ENCODE measurements around the gene IL17REL.

The IL17REL gene

DNA sequence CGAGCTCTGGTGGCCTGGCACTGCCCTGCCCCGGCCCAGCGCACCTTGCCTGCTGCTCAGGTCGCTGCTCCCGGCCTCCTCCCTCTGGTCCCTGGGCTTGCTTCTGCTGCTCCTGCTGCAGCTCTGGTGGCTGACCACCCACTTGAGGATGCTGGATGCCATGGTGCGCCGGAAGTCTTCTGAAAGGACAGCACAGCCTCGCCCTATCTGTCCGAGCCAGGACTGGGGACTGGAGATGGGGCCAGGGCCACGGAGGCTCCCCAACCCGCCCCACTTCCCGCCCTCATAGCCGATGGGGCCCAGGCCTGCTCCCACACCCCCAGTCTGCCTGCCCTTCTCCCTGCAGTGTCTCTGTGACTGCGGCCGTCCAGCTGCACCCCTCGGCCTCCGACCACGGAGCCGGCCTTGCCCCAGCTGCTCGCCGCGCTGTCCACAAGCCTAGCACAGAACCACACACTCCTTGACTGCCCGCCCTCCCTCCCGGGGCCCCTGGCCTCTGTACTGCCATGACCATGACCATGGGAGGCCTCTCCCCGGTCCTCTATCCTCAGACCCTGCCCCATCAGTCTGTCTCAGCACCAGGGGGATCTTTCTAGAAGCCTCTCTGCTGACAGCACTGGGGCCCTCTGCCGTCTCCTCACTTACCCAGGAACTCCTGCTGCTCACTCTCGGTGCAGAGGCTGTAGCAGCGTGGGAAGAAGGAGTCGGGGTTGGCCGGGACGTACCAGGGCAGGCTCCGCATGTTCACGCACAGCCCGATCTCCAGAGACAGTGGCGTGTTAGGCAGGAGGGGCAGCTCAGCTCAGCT is 32.9 kb upstream of the IL17REL start:
- DNase-seq: no peak

DNA sequence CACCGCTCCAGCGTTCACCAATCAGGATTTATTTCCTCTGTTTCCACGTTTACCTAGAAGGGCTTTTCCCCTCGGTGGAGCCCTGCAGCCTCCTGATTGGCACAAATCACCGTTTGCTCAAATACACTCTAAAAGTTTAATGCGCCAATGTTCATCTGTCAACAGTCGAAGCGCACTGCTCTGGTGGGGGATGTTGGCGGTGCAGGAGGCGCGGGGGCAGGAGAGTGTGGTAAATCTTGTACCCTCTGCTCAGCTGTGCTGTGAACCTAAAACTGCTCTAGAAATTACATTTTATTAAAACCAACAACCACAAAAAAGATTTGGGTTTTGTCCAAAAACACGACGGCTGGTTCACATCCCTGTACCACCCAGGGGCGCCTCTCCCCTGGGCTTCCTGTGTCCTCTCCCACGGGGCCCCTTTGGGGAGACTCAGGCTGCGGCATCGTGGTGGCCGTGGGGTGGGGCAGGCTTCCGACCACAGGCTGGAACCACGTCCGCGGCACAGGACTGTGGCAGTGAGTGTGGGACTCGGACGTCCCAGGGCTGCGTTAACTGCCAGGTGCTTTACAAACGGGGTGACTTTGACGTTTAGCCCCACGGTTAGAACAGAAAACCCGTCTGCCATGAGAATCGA is 32.0 kb upstream of the IL17REL start:
- DNase-seq: no peak

DNA sequence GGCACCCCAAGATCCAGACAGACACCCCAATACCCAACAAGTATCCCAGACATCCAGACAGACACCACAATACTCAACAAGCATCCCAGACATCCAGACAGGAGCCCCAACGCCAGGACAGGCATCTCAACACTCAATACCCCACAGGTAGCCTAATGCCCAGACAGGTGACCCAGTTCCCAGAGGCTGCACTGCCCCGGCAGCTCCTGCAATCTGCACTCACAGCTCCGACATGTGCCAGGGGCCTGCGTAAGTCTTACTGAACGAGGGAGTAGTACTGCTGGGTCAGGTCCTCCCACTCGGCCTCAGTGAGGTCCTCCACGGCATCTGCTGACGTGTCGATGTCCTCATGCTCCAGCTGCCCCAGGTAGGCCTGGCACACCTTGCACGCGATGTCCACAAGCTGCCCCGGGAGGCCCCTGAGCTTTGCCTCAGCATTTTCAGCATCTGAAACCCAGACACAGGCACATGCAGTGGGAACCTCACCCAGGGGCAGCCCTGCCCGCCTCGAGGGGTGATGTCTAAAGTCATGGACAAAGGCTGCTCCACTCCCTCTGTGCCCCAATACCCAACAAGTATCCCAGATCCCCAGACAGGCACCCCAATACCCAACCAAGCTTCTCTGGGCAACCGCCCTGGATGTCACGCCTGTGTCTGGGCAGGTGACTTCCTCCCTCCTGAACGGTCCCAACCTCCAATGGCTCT is 28.9 kb upstream of the IL17REL start:
- DNase-seq: no peak

GRCh38 chr22:50040717-50041116 is 28.2 kb upstream of the IL17REL start:
- DNase-seq: no peak

DNA sequence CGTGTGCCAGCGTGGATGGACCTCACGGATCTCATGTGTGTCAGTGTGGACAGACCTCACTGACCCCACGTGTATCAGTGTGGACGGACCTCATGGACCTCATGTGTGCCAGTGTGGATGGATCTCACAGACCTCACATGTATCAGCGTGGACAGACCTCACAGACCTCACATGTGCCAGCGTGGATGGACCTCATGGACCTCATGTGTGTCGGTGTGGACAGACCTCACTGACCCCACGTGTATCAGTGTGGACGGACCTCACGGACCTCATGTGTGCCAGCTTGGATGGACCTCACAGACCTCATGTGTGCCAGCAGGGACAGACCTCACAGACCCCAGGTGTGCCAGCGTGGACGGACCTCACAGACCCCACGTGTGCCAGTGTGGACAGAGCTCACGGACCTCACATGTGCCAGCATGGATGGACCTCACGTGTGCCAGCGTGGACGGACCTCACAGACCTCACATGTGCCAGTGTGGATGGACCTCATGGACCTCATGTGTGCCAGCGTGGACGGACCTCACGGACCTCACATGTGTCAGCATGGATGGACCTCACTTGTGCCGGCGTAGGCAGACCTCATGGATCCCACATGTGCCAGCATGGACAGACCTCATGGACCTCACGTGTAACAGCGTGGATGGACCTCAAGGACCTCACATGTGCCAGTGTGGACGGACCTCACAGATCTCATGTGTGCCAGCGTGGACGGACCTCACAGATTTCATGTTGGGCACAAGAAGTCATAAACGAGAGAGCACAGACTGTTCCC is 27.3 kb upstream of the IL17REL start:
- DNase-seq: no peak

DNA sequence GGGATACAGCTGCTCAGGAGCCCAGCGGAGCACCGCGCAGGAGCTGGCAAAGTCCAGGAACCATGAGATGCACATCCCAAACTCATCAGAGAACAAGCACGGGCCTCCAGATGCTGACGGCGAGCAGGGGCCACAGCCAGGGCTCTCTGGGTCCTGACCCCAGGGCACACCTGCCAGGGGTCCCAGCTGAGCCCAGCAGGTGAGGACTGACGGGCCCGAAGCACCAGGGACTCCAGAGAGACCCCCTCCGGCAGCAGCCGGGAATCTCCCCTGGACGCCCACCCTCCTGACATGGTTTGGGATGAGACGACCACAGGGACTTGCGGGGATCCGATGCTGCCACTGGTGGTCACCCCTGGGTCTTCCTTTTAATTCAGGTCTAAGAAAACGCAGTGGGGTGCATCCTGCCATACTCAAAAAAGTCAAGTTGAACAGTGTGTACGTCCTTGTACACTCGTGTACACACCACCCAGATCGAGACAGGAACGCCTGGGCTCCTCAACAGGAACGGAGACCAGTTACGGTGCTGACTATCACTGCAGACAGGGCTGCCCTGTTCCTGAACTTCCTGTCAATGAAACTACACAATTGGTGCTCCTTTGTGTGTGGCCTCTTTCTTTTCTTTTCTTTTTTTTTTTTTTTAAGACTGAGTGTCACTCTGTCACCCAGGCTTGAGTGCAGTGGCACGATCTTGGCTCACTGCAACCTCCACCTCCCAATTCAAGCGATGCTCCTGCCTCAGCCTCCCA is 23.6 kb upstream of the IL17REL start:
- no peak for DNase-seq

DNA sequence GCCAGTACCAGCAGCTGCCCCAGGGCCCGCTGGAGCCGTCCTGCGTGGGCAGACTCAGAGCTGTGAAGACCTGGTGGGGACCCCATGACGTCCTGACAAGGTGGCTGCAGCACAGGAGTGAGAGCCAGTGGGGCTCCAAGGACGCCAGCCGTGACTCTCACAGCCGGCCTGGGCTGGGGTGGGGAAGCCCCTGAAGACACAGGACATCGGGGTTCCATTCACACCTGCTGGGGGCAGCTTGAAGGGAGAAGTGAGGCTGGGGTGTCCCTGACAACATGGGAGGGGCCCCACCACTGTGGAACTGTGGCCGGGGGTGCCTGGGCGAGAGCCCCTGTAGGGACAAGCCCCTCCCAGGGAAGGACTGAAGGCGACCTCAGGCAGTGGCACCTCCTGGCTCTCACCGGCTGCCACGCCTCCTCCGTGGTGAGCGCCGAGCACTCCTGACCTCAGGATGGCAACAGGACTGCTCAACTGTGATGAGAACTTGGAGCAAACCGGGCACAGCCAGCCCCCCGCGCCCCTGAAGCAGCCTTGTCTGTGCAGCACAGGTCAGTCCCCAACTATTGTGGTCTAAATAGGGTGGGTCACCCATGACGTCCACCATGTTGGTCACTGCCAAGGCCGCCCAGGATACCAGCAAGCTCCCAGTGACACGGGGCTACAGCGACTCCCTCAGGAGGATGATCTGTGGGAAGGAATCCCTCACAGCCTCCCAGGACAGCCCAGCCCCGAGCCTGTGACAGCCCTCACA is 22.7 kb upstream of the IL17REL start:
- no peak for DNase-seq

DNA sequence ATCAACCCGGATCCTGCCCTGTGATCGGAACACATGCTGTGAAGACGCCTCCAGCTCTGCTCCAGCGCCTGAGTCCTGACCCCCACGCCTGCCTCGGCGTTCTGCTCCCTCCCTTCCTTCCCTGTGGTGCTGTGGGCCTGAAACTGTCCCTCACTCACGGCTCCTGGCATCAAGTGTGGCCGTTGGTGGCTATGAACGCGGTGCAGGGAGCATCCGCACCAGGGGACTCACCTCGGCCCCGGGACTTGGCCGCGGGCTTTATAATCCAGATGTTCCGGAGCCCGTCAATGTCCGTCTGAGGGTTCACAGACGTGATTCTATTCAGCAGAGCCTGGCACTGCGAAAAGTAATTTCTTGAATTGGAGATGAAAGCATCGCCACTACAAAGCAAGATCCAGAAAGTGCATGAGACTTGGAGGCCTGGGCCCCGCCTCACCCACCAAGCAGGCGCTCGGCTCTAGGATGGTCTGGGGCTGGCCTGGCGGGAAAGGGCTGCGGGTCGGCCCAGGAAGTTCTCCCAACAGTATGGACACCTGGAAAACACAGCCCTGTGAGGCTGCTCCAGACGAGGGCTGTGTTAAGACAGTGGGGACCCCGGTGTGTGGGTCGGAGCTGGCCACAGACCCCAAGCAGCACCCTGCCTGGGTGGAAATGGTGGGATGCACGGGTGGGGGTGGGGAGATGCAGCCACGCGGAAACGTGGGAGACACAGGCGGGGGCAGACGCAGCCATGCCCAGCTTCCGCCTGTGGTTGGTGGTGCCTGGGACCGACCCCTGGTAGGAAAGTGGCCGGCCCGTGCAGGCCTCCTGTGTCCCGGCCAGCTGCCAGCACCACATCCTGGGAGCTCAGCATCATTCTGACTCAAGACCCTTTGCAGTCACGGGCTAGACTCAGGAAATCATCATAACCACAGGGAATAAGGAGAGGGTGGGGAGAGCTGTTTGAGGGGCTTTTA is 21.8 kb upstream of the IL17REL start:
- no peak for DNase-seq

DNA sequence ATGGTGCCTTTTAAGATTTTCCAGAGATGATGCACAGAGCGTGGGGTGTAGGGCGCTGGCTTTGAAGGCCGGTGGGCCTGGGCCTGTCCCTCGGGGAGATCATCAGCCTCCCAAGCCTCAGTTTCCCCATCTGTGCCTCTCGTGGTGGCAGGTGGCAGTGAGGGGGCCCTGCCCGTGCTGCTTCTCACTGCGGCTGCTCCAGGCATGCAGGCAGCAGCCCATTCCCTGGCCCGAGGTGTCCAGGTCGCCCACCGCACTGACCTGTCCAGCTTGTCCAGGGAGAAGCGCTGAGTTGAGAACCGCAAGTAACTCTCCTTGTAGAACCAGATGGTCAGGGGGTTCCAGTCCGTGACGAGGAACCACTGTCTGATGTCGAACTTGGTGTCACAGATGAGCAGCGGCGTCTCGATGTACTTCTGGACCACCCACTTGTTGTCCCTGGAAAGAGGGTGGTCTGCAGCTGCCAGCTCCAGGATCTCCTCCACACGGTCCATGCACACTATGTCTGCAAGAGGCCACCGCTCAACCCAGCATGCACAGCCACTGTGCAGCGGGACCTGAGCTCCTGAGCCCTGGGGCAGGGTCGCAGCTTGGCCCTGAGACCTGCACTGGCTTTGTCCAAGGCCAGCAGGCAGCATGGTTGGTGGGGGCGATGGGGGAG is 20.5 kb upstream of the IL17REL start:
- no peak for DNase-seq

DNA sequence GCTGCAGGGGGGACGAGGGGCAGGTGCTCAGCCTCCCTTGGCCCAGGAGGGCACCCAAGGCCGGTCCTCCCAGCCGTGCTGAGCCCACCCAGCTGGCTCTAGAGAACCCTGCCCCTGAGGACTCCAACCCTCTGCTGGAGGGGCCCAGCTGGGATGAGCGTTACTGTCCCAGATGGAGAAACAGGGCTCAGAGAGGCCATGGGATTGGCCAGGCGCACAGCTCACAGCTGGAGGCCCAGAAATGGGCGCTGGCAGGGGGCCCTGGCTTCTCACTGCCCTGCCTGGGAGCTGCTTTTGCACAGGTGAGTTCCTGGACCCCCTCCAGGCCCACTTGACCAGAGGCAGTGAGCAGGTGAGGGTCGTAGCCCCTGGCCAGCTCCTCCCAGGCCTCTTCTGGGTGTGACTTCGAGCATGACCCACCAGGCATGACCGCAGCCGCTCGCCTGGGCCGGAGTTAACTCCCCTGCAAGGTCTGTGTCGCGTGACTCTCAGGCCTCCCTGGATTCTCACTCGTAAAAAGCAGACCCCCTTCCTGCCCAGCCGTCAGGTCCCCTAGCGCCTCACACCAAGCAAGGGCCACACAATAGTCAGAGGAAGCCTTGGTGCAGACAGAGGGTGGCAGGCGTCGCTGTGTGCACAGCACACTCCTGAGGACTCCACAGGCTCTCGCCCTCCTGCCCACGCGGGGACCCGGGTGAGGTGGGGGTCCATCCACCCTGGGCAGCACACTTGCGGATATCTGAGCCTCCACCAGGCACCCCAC is 19.7 kb upstream of the IL17REL start:
- no peak for DNase-seq

GRCh38 chr22:50031189-50032091 is 18.9 kb upstream of the IL17REL start:
- no peak for DNase-seq

GRCh38 chr22:50030297-50031188 is 18.0 kb upstream of the IL17REL start:
- peak; percentile 84 to 92 (median 88) for DNase-seq

DNA sequence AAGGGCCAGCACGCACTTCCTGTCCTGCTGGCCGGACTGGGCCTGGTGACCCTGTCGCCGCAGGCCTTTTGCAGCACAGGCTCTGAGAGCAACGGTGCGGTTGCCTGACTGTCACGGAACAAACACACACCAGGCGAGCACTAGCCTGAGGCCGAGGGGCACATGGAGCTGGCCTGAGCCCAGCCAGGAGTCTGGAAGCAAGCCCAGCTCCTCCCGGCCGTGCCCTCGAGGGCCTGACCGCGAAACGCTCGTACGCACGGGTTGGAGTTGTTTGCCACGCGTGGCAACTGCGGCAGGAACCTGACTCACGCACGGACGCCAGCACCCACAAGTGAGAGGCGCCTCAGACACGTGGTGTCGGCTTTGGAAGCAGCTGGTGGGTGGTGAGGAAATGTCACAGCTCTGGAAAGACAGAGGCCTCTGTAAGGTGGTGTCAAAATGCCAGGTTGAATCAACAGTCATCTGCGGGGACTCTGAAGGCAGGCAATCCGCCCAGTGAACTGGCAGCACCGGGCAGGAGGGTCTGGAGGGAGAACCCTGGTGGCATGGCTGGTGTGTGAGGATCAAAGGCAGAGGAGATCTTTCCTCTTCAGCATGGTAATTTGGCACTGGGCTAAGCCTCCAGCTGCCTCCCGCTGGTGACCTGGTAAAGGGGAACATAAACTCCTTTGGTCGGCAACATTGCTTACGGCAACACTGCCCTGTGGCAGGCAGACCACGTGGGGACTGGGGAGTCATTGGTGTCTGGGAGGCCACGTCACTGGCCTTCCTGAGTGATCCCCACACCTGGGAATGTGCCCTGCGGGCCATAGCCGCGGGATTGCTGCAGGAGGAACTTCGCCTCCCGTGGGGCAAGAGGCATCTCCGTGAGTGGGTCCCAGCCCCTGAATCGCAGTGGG is 15.3 kb upstream of the IL17REL start:
- DNase-seq: peak; percentile 49 to 58 (median 53)

DNA sequence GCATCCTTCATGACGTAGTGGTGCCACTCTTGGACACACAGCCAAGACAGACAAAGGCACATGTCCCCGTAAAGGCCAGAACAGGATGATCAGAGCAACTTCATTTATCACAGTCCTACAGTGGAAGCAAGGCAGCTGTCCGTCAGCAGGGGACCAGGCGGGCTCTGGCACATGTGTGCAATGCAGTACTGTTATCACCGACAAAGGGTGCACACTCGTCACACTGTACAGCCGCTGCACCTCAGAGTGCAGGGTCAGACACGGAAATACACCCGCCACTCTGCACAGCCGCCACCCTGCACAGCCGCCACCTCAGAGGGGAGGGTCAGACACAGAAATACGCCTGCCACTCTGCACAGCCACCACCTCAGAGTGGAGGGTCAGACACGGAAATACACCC is 13.4 kb upstream of the IL17REL start:
- no peak for DNase-seq

- no peak for DNase-seq
Observed at GRCh38 chr22:50022171-50022819, 9.7 kb upstream of the IL17REL start.
